Mesendoderm (in vitro differentiated cells): ENCODE results near the gene CHID1.

Source experiments
- DNase-seq: peaks from one replicate; pipeline ENCODE4 v3.0.0; 2013
- H2AK5ac ChIP-seq: 2 replicates; pipeline ENCODE4 v1.6.1; 2013; ENCODE audit warnings: low read length, inconsistent platforms
- H2BK120ac ChIP-seq: 2 replicates; pipeline ENCODE4 v1.6.1; 2013; ENCODE audit warnings: low read depth, mild to moderate bottlenecking, low read length, moderate library complexity, mixed read lengths
- H2BK15ac ChIP-seq: replicated peaks from 2 replicates; pipeline ENCODE4 v1.6.1; 2013; ENCODE audit warnings: low read depth, mild to moderate bottlenecking, moderate library complexity
- H2BK5ac ChIP-seq: 2 replicates; pipeline ENCODE4 v1.6.1; 2013; ENCODE audit warnings: low read length, inconsistent platforms
- H3K18ac ChIP-seq: 2 replicates; pipeline ENCODE4 v1.6.1; 2013; ENCODE audit warnings: mild to moderate bottlenecking, low read length, mixed read lengths
- H3K23ac ChIP-seq: one replicate; pipeline ENCODE4 v1.6.1; 2013; ENCODE audit warnings: low read length
- H3K27ac ChIP-seq: 2 replicates; pipeline ENCODE4 v1.5.1; 2013; ENCODE audit warnings: low read depth, mild to moderate bottlenecking, inconsistent platforms, low read length, moderate library complexity
- H3K27me3 ChIP-seq: 2 replicates; pipeline ENCODE4 v1.6.1; 2013; ENCODE audit warnings: low read length, control low read depth, mild to moderate bottlenecking, inconsistent platforms; ENCODE audit not compliant: insufficient read depth, poor library complexity
- H3K36me3 ChIP-seq: 2 replicates; pipeline ENCODE4 v1.6.1; 2013; ENCODE audit warnings: low read length, inconsistent platforms; ENCODE audit not compliant: control insufficient read depth, insufficient read depth
- H3K4ac ChIP-seq: one replicate; pipeline ENCODE4 v1.6.1; 2013; ENCODE audit warnings: low read depth, mild to moderate bottlenecking, low read length, moderate library complexity
- H3K4me1 ChIP-seq: 2 replicates; pipeline ENCODE4 v1.6.1; 2013; ENCODE audit warnings: low read depth, low read length, inconsistent platforms; ENCODE audit not compliant: control insufficient read depth
- H3K4me2 ChIP-seq: 2 replicates; pipeline ENCODE4 v1.6.1; 2013; ENCODE audit warnings: low read length
- H3K4me3 ChIP-seq: 2 replicates; pipeline ENCODE4 v1.5.1; 2013; ENCODE audit warnings: mild to moderate bottlenecking, low read length
- H3K56ac ChIP-seq: one replicate; pipeline ENCODE4 v1.6.1; 2013; ENCODE audit warnings: low read length
- H3K79me1 ChIP-seq: 2 replicates; pipeline ENCODE4 v1.6.1; 2013; ENCODE audit warnings: low read length, inconsistent platforms
- H3K79me2 ChIP-seq: 2 replicates; pipeline ENCODE4 v1.6.1; 2013; ENCODE audit warnings: mild to moderate bottlenecking, low read length; ENCODE audit not compliant: control insufficient read depth, insufficient read depth
- H3K9ac ChIP-seq: 2 replicates; pipeline ENCODE4 v1.6.1; 2013; ENCODE audit warnings: low read length, inconsistent platforms
- H4K5ac ChIP-seq: one replicate; pipeline ENCODE4 v1.6.1; 2013; ENCODE audit warnings: low read length
- H4K8ac ChIP-seq: one replicate; pipeline ENCODE4 v1.6.1; 2013; ENCODE audit warnings: low read depth, mild to moderate bottlenecking, control low read depth, low read length, moderate library complexity
- WGBS: extraction: QIAGEN DNeasy Blood & Tissue Kit; methylation state at CpG from one replicate; pipeline ENCODE4 v1.1.7; 2013; ENCODE audit warnings: low lambda C conversion rate, missing lambda C conversion rate; ENCODE audit not compliant: insufficient coverage; ENCODE audit errors: extremely low coverage; 5-methylcytosine and 5-hydroxymethylcytosine counted together

CHID1 gene

GRCh38 chr11:862696-863022 is 48.0 kb downstream of the CHID1 start:
- Histone ChIP-seq H3K9ac (no peak overlapping the region), H3K27me3 (no peaks in the 10 kb centered on the region), H3K18ac (no peak overlapping the region), H3K79me2 (no peaks in the 10 kb centered on the region), H2AK5ac (no peak overlapping the region), H3K4ac (no peak overlapping the region), H3K23ac (no peak overlapping the region), H2BK5ac (no peak overlapping the region), H4K8ac (no peak overlapping the region), H3K4me3 (no peak overlapping the region), H3K4me1 (no peaks in the 10 kb centered on the region), H3K27ac (no peak overlapping the region), H3K4me2 (no peak overlapping the region), H3K36me3 (no peaks in the 10 kb centered on the region), H2BK15ac (no peak overlapping the region), H4K5ac (no peak overlapping the region), H3K79me1 (no peaks in the 10 kb centered on the region), H2BK120ac (no peak overlapping the region), H3K56ac (no peak overlapping the region)
- no CpG with 5 or more reads among the region's 12 CpGs for WGBS
- DNase-seq: no peak

GRCh38 chr11:862081-862661 is 48.4 kb downstream of the CHID1 start:
- Histone ChIP-seq H3K18ac (no peak overlapping the region), H3K9ac (no peak overlapping the region), H3K4me1 (no peaks in the 10 kb centered on the region), H3K36me3 (no peaks in the 10 kb centered on the region), H3K79me1 (no peaks in the 10 kb centered on the region), H3K56ac (no peak overlapping the region), H2BK15ac (no peak overlapping the region), H3K27me3 (no peaks in the 10 kb centered on the region), H2BK120ac (no peak overlapping the region), H3K23ac (no peak overlapping the region), H4K5ac (no peak overlapping the region), H2BK5ac (no peak overlapping the region), H3K4me2 (no peak overlapping the region), H3K27ac (no peak overlapping the region), H3K4ac (no peak overlapping the region), H2AK5ac (no peak overlapping the region), H3K79me2 (no peaks in the 10 kb centered on the region), H4K8ac (no peak overlapping the region), H3K4me3 (no peak overlapping the region)
- DNase-seq: no peak
- no CpG with 5 or more reads among the region's 20 CpGs for WGBS

DNA sequence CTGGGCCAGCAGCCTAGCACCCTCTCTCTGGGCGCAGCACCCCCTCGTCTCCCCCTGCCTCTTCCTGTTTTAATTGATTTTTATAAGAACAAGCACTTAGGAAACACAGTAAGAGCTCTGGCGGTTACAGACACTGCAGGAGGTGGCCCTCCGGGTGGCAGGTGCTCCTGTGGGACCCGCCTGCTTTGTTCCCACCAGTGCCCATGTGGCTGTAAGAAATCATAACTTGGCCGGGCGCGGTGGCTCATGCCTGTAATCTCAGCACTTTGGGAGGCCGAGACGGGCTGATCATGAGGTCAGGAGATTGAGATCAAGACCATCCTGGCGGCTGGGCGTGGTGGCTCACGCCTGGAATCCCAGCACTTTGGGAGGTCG is 49.5 kb downstream of the CHID1 start:
- DNase-seq: no peak
- no peaks in the 10 kb centered on the region for H3K4me1 ChIP-seq
- H3K27me3 ChIP-seq: no peaks in the 10 kb centered on the region
- no peaks in the 10 kb centered on the region for H3K79me1 ChIP-seq
- H2BK15ac ChIP-seq: no peak overlapping the region
- H3K36me3 ChIP-seq: no peaks in the 10 kb centered on the region
- WGBS: no CpG with 5 or more reads among the region's 14 CpGs
- H3K18ac ChIP-seq: no peak overlapping the region
- no peak overlapping the region for H3K23ac ChIP-seq
- no peak overlapping the region for H3K56ac ChIP-seq
- no peaks in the 10 kb centered on the region for H3K79me2 ChIP-seq
- H3K4me3 ChIP-seq: no peak overlapping the region
- no peak overlapping the region for H3K9ac ChIP-seq
- H4K5ac ChIP-seq: no peak overlapping the region
- H2BK5ac ChIP-seq: no peak overlapping the region
- no peak overlapping the region for H2BK120ac ChIP-seq
- H3K4me2 ChIP-seq: no peak overlapping the region
- no peak overlapping the region for H3K4ac ChIP-seq
- H4K8ac ChIP-seq: no peak overlapping the region
- no peak overlapping the region for H2AK5ac ChIP-seq
- no peak overlapping the region for H3K27ac ChIP-seq

DNA sequence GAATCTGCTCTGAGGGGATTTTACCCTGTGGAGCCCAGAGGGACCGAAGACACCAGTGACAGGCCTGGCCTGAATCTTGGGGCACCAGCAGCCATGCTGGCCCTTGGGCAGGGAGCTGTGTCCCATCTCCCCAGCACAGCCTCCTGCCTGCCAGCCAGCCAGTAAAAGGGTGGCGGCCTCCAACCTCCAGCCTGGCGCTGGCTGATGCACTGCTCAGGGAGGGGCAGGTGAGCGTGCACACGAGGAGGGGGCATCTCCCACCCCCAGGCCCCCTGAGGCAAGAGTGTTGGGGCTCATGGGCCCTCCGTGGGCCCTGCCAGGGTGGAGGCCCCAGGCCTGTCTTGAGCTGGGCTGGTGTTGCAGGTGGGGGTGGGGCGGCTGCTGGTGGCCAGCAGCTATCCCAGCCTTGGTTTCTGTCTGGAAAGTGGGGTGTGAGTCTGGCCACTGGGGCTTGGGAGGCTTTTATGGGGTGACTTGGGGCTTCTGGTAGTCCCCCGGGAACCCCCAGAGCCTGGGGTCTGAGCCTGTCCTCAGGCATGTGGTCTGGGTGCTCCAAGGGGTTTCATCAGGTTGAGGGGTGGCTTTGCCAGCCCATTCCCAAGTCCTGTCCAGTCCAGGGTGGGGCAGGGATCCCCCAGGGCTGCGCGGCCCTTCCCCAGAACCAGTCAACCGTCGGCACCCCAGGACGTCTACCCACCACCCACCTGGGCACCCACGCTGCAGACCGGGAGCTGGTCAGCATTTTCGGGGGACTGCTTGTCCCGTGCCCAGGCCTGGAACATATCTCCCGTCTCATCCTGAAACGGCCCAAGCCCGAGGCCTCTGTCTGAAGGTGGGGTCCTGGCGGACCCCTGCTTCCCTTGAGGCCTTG is 50.1 kb downstream of the CHID1 start:
- Histone ChIP-seq H3K79me2 (no peaks in the 10 kb centered on the region), H3K27ac (no peak overlapping the region), H3K56ac (no peak overlapping the region), H3K23ac (no peak overlapping the region), H3K9ac (no peak overlapping the region), H3K27me3 (no peaks in the 10 kb centered on the region), H3K4me3 (no peak overlapping the region), H3K36me3 (no peaks in the 10 kb centered on the region), H3K4me2 (no peak overlapping the region), H2BK120ac (no peak overlapping the region), H3K4ac (no peak overlapping the region), H3K79me1 (no peaks in the 10 kb centered on the region), H2BK5ac (no peak overlapping the region), H2BK15ac (no peak overlapping the region), H4K8ac (no peak overlapping the region), H2AK5ac (no peak overlapping the region), H3K18ac (no peak overlapping the region), H4K5ac (no peak overlapping the region), H3K4me1 (no peaks in the 10 kb centered on the region)
- DNase-seq: no peak
- no CpG with 5 or more reads among the region's 21 CpGs for WGBS

DNA sequence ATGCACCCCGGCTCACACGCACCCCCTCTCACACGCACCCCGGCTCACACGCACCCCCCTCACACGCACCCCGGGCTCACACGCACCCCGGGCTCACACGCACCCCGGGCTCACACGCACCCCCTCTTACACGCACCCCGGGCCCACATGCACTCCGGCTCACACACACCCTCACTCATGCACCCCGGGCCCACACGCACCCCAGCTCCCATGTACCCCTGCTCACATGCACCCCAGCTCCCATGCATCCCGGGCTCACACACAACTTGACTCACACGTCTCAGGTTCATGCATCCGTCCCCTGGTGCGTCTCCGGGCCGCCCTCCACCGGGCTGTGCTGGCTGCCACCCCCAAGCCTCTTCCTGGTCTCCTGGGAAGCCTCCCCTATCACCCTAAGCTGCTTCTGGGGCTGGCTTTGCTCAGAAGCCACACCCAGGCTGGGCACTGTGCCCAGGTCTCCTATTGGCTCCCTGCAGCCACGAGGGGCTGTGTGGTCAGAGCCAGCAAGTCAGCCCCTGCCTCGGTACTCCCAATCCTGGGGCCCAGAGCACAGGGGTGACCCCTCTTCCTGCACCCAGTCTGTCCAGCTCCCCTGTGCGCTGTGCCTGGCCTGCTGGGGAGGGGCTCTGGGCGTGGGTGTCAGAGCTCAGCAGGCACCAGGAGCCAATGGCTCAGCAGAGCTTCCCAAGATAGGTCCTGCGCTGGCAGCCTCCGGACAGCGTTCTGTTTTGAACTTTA is 51.0 kb downstream of the CHID1 start:
- Histone ChIP-seq H3K4me3 (no peak overlapping the region), H3K4me1 (no peaks in the 10 kb centered on the region), H3K4me2 (no peak overlapping the region), H3K4ac (no peak overlapping the region), H3K79me1 (no peaks in the 10 kb centered on the region), H3K9ac (no peak overlapping the region), H3K18ac (no peak overlapping the region), H3K79me2 (no peaks in the 10 kb centered on the region), H3K56ac (no peak overlapping the region), H4K5ac (no peak overlapping the region), H4K8ac (no peak overlapping the region), H2BK120ac (no peak overlapping the region), H3K23ac (no peak overlapping the region), H2BK15ac (no peak overlapping the region), H3K27ac (no peak overlapping the region), H2BK5ac (no peak overlapping the region), H2AK5ac (no peak overlapping the region), H3K36me3 (no peaks in the 10 kb centered on the region), H3K27me3 (no peaks in the 10 kb centered on the region)
- no peak for DNase-seq
- WGBS: no CpG with 5 or more reads among the region's 31 CpGs
